ENCODE measurements around the gene ARID5A. TPM values are rescaled to one million over a fixed set of nuclear protein-coding genes. Genes with fewer than 3 reads are reported as not detected.

ARID5A gene
- total RNA-seq, 2 experiments from 2014 or later, result 326 to 342 TPM

DNA sequence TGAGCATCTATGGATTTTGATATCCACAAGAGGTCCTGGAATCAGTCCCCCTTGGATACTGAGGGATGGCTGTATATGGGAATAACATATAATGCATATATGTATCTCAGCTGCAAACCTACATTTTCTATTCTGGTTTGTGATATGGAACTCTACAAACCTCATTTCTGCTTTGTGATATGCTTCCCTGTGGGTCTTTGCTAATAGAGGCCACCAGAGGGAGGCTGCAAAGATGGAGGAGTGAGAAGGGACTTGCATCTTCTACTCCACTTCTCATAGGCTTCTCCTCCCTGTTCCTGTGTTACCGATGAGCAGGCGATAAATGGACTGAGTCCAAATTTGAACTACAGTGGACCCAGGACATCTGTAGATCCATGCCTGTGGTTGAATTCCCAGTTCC, 37.8 kb downstream of the ARID5A start:
- Histone ChIP-seq H3K36me3 (ENCODE audit: insufficient read depth, low read length) (no peaks in the 10 kb centered on the region), H3K9me3 (ENCODE audit: control insufficient read depth in 1 of 2, insufficient read depth in 1 of 2, low read length in 2 of 2) (no peaks in the 10 kb centered on the region), H3K27ac (ENCODE audit: low read depth in 1 of 2, low read length in 2 of 2) (no peak overlapping the region), H3K4me3 (ENCODE audit: low read length) (no peak overlapping the region), H3K27me3 (ENCODE audit: control insufficient read depth in 1 of 2, insufficient read depth in 2 of 2, low read length in 2 of 2) (no peaks in the 10 kb centered on the region), H3K4me1 (ENCODE audit: insufficient read depth, low read length) (no peaks in the 10 kb centered on the region)
- ATAC-seq (ENCODE audit: poor library complexity) (no peak), DNase-seq (no peak)
- TF ChIP-seq, protein P1, sequence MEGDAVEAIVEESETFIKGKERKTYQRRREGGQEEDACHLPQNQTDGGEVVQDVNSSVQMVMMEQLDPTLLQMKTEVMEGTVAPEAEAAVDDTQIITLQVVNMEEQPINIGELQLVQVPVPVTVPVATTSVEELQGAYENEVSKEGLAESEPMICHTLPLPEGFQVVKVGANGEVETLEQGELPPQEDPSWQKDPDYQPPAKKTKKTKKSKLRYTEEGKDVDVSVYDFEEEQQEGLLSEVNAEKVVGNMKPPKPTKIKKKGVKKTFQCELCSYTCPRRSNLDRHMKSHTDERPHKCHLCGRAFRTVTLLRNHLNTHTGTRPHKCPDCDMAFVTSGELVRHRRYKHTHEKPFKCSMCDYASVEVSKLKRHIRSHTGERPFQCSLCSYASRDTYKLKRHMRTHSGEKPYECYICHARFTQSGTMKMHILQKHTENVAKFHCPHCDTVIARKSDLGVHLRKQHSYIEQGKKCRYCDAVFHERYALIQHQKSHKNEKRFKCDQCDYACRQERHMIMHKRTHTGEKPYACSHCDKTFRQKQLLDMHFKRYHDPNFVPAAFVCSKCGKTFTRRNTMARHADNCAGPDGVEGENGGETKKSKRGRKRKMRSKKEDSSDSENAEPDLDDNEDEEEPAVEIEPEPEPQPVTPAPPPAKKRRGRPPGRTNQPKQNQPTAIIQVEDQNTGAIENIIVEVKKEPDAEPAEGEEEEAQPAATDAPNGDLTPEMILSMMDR (IDR thresholded peaks at IDR 0.05), result no peak
- Mint-ChIP-seq H3K4me3 (no peak overlapping the region), H3K36me3 (ENCODE audit: low read depth) (no peaks in the 10 kb centered on the region), H3K9me3 (no peaks in the 10 kb centered on the region), H3K4me1 (ENCODE audit: low read depth) (no peaks in the 10 kb centered on the region), H3K27me3 (no peaks in the 10 kb centered on the region), H3K27ac (no peak overlapping the region)
- intact Hi-C loops (cut with DNase I, micrococcal nuclease), result loop anchor here in 1 of 2 experiments (10.0 kb wide), 1 partner anchor 130 kb away; no protein-coding TSS in a partner anchor
- CTCF ChIA-PET, result no interaction called here
- POLR2A ChIA-PET, result no interaction called here

DNA sequence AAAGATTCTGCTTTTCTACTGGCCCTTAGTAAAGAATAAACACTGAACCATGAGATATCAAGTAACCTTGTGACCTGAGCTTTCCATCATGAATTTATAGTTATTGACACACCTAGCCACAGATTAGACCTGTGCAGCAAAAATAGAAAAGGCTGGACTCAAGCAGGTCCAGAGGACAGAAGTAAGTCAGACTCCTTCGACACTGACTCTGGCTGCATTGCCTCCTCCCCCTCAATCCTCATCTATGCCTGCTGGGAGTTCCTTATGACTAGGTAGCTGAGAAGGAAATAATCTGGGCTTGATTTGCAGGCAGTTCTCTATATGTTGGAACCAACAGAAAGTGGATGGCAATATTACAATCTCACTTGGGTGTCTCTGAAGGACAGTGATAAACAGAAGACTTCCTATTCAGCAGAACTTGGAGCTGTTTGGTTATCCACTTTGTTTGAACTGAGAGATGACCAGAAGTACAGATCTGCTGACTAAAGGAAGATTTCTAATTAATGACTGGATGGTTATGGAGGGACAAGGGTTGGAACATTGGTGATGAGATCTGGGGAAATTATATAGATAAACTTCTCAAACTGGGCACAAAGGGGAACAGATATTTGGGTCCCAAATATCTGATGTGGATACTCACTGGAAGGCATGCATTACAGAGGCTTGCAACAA, 39.4 kb downstream of the ARID5A start:
- ChIA-PET POLR2A (no interaction called here), CTCF (no interaction called here)
- TF ChIP-seq, protein P1 (IDR thresholded peaks at IDR 0.05), result no peak
- no peaks in the 10 kb centered on the region for H3K27me3 ChIP-seq (ENCODE audit: control insufficient read depth in 1 of 2, insufficient read depth in 2 of 2, low read length in 2 of 2)
- no peaks in the 10 kb centered on the region for H3K36me3 Mint-ChIP-seq (ENCODE audit: low read depth)
- H3K9me3 Mint-ChIP-seq, result no peaks in the 10 kb centered on the region
- no peaks in the 10 kb centered on the region for H3K4me1 Mint-ChIP-seq (ENCODE audit: low read depth)
- H3K36me3 ChIP-seq (ENCODE audit: insufficient read depth, low read length), result no peaks in the 10 kb centered on the region
- no peak overlapping the region for H3K4me3 ChIP-seq (ENCODE audit: low read length)
- intact Hi-C loops (cut with DNase I, micrococcal nuclease), result loop anchor here in 1 of 2 experiments (10.0 kb wide), 1 partner anchor 129 kb away; no protein-coding TSS in a partner anchor
- no peaks in the 10 kb centered on the region for H3K9me3 ChIP-seq (ENCODE audit: control insufficient read depth in 1 of 2, insufficient read depth in 1 of 2, low read length in 2 of 2)
- H3K27me3 Mint-ChIP-seq, result no peaks in the 10 kb centered on the region
- H3K4me3 Mint-ChIP-seq, result no peak overlapping the region
- ATAC-seq (ENCODE audit: poor library complexity) (no peak), DNase-seq (no peak)
- no peak overlapping the region for H3K27ac Mint-ChIP-seq
- no peaks in the 10 kb centered on the region for H3K4me1 ChIP-seq (ENCODE audit: insufficient read depth, low read length)
- H3K27ac ChIP-seq (ENCODE audit: low read depth in 1 of 2, low read length in 2 of 2), result no peak overlapping the region

DNA sequence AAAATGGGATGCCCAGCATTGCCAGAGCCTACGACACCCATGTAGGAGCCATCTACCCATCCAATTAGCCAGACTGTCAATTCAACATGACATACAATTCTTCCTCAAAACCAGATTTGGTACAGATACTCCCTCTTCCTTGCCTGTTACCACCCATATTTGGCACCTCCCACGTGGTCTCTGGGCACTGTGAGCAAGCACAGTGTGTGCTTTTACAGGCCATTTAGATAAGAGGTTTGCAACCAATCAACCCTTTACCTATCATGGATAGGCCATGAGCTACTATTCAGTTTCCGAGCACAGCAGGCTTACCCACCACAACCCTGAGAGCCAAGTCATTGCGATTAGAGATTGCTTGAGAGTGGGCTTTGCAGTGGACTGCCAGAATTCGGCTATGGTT, 40.9 kb downstream of the ARID5A start:
- no peaks in the 10 kb centered on the region for H3K4me1 ChIP-seq (ENCODE audit: insufficient read depth, low read length)
- Mint-ChIP-seq H3K4me3 (no peak overlapping the region), H3K4me1 (ENCODE audit: low read depth) (no peaks in the 10 kb centered on the region), H3K36me3 (ENCODE audit: low read depth) (no peaks in the 10 kb centered on the region), H3K9me3 (no peaks in the 10 kb centered on the region), H3K27me3 (no peaks in the 10 kb centered on the region), H3K27ac (no peak overlapping the region)
- ChIA-PET CTCF (no interaction called here), POLR2A (no interaction called here)
- no peaks in the 10 kb centered on the region for H3K27me3 ChIP-seq (ENCODE audit: control insufficient read depth in 1 of 2, insufficient read depth in 2 of 2, low read length in 2 of 2)
- H3K9me3 ChIP-seq (ENCODE audit: control insufficient read depth in 1 of 2, insufficient read depth in 1 of 2, low read length in 2 of 2), result no peaks in the 10 kb centered on the region
- ATAC-seq (ENCODE audit: poor library complexity), result no peak
- no peak overlapping the region for H3K4me3 ChIP-seq (ENCODE audit: low read length)
- H3K36me3 ChIP-seq (ENCODE audit: insufficient read depth, low read length), result no peaks in the 10 kb centered on the region
- intact Hi-C loops (cut with DNase I, micrococcal nuclease), result loop anchor here in 1 of 2 experiments (10.0 kb wide), 1 partner anchor 127 kb away; no protein-coding TSS in a partner anchor
- TF ChIP-seq, protein P1 (IDR thresholded peaks at IDR 0.05), result no peak
- H3K27ac ChIP-seq (ENCODE audit: low read depth in 1 of 2, low read length in 2 of 2), result no peak overlapping the region
- DNase-seq, result no peak

Measured in CD4-positive, alpha-beta T cell (primary cell).